Epithelial cell of esophagus (primary cell): ENCODE measurements around the gene MVP.

ENCODE experiments used
- DNase-seq: peaks from one replicate; pipeline ENCODE4 v3.0.0; 2010; ENCODE audit warnings: low read depth
- H3K4me3 ChIP-seq: 2 replicates; pipeline ENCODE4 v1.5.1; 2011; ENCODE audit warnings: mild to moderate bottlenecking, low read length, control low read depth
- CTCF ChIP-seq: IDR thresholded peaks from 2 replicates; pipeline ENCODE4 v1.5.1; 2011; ENCODE audit warnings: low read depth, mild to moderate bottlenecking, low read length, control low read depth, inconsistent platforms; ENCODE audit not compliant: insufficient read depth; ENCODE audit errors: missing control alignments

The MVP gene

GRCh38 chr16:29852654-29853053, 32.4 kb downstream of the MVP start:
- no peak for TF ChIP-seq CTCF
- no peak overlapping the region for H3K4me3 ChIP-seq
- no peak for DNase-seq

GRCh38 chr16:29854520-29855100, 34.3 kb downstream of the MVP start:
- no peak for DNase-seq
- TF ChIP-seq CTCF: no peak
- H3K4me3 ChIP-seq: no peak overlapping the region

- no peak overlapping the region for H3K4me3 ChIP-seq
- no peak for DNase-seq
- TF ChIP-seq CTCF: no peak
Measured at GRCh38 chr16:29857133-29857760, 37.0 kb downstream of the MVP start.

- DNase-seq: no peak
- no peak for TF ChIP-seq CTCF
- no peak overlapping the region for H3K4me3 ChIP-seq
Measured at GRCh38 chr16:29858149-29858849, 38.0 kb downstream of the MVP start.

- TF ChIP-seq CTCF: no peak
Measured at GRCh38 chr16:29858974-29859373, 38.7 kb downstream of the MVP start.

GRCh38 chr16:29860218-29860617, 40.0 kb downstream of the MVP start:
- no peak for TF ChIP-seq CTCF

More at GRCh38 chr16:29858974-29859373, 38.7 kb downstream of the MVP start:
- no peak for DNase-seq
- H3K4me3 ChIP-seq: no peak overlapping the region

GRCh38 chr16:29862383-29862883, 42.2 kb downstream of the MVP start:
- DNase-seq: peak; percentile 25
- no peak for TF ChIP-seq CTCF
- H3K4me3 ChIP-seq: peak overlapping the region; percentile 81

More at GRCh38 chr16:29860218-29860617, 40.0 kb downstream of the MVP start:
- no peak for DNase-seq
- no peak overlapping the region for H3K4me3 ChIP-seq
